NCI-H526 treated with DMSO at 0.1 percent for 48 hours (cell line): ENCODE results near the gene RIPK1.
"Not testable (repeated sequence)": the region's sequence is repeated elsewhere in the genome, so short reads cannot be mapped to it uniquely, and the experiment has no call there.

Source experiments
- DNase-seq: peaks from one replicate; lab custom pipeline; 2025; lab: John Stamatoyannopoulos, UW

RIPK1 gene

GRCh38 chr6:3068329-3069214, at the start of gene RIPK1:
Gene RIPK1, plus strand, starts transcription at chr6:3068494. Its CDS starts 8,330 bp downstream, at chr6:3076824.
- peak; percentile 88 for DNase-seq

- no peak for DNase-seq
Measured at GRCh38 chr6:3019065-3019464, 49.2 kb upstream of the RIPK1 start.

DNA sequence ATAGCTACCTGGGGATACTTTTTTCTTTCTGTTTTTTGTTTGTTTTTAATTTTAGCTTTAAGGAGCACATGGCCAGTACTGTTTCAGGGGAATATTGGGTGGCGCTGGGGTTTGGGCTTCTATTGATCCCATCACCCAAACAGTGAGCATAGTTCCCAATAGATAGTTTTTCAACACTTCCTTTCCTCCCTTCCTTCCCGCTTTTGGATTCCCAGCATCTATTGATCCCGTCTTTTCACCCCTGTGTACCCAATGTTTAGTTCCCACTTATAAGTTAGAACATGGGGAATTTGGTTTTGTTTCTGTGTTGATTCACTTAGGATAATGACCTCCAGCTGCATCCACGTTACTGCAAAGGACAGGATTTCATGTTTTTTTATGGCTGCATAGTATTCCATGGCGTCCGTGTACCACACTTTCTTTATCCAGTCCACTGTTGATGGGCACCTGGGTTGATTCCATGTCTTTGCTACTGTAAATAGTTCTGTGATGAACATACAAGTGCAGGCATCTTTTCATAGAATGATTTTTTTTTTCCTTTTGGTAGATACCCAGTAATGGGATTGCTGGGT, 48.5 kb upstream of the RIPK1 start:
- no peak for DNase-seq

- DNase-seq = not testable (repeated sequence)
Measured at GRCh38 chr6:3020976-3021598, 47.2 kb upstream of the RIPK1 start.

DNA sequence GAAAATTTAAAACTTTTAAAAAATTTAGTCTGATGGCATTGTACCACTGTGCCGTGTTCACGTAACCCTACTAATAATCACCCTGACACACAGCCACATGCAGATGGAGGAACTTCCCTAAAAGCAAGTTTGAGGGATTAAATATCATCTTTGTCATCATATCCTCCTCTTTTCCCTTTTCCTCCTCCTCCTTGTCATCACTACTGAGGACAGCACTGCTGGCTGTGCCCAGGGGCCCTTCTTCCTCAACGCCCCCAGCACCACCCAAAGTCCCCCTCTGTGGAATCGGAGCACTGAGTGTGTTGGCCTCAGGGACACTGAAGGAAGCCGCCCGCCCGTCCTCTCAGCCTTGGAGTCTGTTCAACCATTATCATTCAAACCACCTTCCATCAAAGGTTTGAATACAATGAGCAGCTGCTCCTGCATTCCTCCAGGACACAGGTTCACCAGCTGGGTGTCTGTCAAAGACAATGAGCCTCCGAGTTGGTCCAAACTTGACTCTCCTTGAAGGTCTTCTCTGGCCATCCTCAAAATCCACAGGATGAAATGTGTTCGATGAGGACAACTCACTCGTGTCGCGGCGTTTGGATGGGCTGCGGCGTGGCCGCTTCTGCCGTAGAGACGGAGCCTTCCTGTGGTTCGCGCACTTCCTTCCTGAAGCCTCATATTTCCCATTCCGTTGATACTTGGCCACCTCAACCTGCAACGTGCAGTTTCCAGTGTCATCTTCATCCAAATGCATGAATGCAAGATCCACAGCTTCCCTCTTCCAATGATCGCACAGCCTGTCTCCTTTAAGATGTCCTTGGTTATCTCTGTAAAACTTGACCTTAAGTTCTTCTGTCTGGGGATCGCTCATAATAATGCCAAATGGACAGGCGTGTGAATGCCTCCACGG, 45.3 kb upstream of the RIPK1 start:
- peak; percentile 44 for DNase-seq

DNA sequence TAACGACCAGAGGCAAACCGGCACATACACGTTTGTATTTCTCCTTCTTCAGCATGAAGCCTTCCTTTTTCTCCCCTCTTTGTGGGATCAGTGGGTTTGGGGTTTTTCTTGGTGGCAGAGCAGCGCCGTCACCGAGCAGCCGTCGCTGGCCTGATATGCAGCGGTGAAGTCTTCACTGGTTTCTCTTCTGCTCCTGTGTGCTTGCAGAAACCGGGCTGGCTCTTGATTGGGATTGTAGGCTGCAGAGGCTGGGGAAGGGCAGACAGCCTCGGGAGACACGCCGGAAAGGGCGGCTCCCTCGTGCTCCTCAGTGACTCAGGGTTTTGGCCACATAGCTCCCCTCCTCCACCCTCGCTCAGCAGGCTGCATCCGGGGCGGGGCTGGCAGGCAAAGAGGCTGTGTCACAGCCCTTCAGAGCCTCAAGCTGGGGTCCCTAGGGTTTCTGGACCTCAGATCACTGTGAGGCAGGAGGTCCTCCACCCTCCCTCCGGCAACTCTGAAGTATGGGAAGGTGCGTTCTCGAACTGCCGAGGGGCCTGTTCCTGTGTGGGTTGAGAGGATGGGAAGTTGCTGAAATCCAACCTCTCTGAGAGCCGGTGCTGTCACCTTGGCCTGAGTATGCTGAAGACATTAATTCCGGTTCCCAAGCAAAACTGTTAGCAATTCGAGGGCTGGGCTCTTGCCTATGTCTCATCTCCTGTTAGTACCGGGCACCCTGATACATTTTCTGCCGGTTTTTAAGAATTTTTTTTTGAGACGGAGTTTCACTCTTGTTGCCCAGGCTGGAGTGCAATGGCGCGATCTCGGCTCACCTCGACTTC, 44.4 kb upstream of the RIPK1 start:
- DNase-seq = peak; percentile 89

DNA sequence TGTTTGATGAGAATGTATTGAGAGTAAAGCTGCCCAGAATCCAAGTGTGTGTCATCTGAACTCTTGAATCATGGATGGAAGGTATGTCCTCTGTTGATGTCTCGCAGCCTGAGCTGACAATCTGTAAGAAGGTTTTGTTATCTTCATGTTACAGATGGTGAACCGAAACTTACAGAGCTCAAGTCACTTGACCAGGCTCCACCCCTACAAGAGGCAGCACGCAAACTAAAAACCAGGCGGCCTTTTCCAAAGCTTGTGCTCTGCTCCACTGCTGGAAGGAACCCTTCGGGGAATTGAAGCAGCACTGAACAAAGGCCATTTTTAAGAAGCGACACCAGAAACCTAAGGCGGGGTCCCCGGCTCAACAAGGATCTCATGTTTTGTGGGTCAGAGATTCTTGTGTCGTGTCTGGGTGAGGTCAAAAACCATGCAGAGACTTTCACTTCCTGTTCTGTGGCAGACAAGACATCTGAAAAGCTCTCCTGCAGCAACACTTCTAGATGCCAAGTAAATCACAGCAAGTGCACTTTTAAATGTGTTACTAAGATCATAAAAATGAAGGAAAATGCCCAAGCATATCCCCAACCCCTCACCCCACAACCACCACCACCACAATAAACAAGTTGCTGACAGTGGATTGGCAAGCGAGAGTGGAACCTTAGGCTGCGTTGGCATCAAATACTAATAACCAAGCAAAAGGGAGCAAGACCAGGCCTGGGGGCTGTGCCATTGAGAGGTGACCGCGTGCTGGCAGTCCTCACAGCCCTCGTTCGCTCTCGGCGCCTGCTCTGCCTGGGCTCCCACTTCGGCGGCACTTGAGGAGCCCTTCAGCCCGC, 41.3 kb upstream of the RIPK1 start:
- DNase-seq = no peak

DNA sequence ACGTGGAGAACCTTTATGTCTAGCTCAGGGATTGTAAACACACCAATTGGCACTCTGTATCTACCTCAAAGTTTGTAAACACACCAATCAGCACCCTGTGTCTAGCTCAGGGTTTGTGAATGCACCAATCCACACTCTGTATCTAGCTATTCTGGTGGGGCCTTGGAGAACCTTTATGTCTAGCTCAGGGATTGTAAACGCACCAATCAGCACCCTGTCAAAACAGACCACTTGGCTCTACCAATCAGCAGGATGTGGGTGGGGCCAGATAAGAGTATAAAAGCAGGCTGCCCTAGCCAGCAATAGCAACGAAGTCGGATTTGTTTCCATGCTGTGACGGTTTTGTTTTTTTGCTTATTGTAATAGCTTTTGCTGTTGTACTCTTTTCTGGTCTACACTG, 40.1 kb upstream of the RIPK1 start:
- DNase-seq = not testable (repeated sequence)

DNA sequence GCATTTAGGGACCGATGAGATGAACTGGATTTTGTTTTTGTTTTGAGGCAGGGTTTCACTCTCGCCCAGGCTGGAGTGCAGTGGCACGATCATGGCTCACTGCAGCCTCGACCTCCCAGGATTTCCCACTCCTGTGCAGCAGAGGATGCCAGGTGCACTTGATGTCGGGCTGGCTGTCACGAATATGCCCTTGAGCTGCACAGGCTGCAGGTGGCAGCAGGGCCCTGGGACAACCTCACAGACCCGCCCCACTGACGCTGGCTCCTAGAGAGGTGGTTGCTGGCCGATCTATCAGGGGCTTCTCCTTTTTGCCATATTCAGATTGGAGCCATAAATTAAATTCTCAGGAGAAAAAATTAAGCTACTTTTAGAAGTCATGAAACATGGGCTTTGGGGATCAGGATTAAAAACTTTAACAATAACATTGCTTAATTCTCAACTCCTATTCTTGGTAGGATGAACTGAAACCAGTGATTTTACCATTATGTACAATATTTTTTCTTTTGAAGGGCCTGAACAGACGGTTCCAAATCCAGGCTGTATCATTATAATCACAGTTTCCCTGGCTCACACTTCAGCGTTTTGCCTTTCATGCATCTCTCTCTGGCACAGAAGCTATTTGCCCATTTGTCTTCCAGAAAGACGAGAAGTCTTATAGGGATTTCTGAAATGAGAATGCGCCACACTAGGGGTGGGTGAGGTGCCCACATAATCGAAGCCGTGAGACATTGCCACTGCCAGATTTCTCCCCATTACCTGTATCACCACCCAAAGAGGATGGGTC, 36.2 kb upstream of the RIPK1 start:
- DNase-seq = peak; percentile 2

GRCh38 chr6:3032986-3033385, 35.3 kb upstream of the RIPK1 start:
- DNase-seq = no peak

GRCh38 chr6:3033652-3034051, 34.6 kb upstream of the RIPK1 start:
- DNase-seq = no peak

- DNase-seq = no peak
Measured at GRCh38 chr6:3035397-3035796, 32.9 kb upstream of the RIPK1 start.

GRCh38 chr6:3036861-3037637, 31.2 kb upstream of the RIPK1 start:
- no peak for DNase-seq

DNA sequence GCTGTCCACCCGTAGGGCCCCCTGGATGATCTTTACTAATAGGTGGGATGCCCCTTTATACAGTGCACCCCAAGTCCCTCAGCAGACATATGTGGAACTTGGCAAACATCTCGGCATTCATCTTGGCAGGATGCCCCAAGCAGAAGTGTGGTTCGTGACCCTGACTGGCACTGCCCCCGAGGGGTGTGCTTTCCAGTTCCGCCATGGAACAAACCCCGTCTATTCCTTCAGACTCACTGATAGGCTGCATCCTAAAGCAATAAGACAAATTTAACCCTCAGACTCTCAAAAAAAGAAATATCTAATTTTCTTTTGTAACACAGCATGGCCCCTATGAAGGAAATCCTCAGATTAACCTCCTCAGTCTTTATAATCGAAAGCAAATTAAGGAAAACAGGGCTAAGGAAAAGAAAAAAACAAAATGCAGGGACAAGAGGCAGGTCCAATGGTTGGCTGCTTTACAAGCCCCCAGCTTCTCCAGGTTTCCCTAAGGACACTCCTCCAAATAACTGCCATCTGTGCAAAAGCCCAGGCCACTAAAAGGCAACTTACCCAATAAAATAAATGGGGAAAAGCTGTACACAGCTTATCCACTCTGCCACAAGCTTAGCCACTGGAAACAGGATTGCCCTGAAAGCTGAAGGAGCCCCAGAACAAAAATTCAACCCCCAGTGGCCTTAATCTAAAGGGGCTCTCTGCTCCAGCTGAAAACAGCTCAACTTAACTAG, 30.5 kb upstream of the RIPK1 start:
- no peak for DNase-seq

- DNase-seq = peak; percentile 34
Measured at GRCh38 chr6:3039384-3039783, 28.9 kb upstream of the RIPK1 start.

- no peak for DNase-seq
Measured at GRCh38 chr6:3041147-3041546, 27.1 kb upstream of the RIPK1 start.

DNA sequence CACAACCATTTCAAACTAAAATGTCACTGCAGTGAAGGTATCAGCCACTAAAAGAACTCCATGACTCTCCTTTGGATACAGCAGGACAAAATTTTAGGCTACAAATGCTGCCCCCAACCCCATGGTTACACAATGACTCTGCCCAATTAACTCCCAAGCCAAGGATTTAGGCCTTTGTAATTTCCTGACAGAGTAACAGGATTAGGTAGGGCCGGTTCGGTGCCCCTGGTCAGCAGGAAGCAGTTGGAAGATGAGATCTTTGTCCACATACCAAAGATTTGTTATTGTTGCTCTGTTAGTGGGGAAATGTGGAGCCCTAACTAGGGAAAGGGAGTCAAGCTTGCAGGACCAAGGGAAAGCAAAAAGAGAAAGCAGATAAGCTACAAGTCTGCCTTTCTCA, 26.7 kb upstream of the RIPK1 start:
- no peak for DNase-seq

DNA sequence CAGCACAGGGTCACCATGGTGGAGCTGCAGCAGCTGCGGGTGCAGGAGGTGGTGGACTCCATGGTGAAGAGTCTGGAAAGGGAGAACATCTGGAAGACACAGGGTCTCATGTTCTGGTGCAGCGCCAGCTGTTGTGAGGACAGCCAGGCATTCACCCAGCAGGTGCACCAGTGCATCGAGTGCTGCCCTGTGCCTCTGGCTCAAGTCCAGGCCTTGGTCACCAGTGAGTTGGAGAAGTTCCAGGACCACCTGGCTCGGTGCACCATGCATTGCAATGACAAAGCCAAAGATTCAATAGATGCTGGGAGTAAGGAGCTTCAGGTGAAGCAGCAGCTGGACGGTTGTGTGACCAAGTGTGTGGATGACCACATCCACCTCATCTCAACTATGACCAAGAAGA, 22.9 kb upstream of the RIPK1 start:
- no peak for DNase-seq
